SIG-M5 treated with dmso at 0.1 percent for 504 hours (cell line): ENCODE measurements around the gene GSTA4.
"Not testable (repeated sequence)": the region's sequence is repeated elsewhere in the genome, so short reads cannot be mapped to it uniquely, and the experiment has no call there.

Experiments used
- DNase-seq: peaks from one replicate; lab custom pipeline; 2025; ENCODE audit not compliant: unreplicated experiment; lab: John Stamatoyannopoulos, UW

GSTA4 gene

GRCh38 chr6:52976591-52977035 lies 18.5 kb downstream of the GSTA4 start:
- DNase-seq: peak; percentile 31

- no peak for DNase-seq
Observed at GRCh38 chr6:52976149-52976548, 18.9 kb downstream of the GSTA4 start.

- no peak for DNase-seq
Observed at GRCh38 chr6:52975580-52975979, 19.5 kb downstream of the GSTA4 start.

GRCh38 chr6:52972989-52973388 lies 22.1 kb downstream of the GSTA4 start:
- DNase-seq: no peak

GRCh38 chr6:52969359-52969758 lies 25.7 kb downstream of the GSTA4 start:
- DNase-seq: no peak

GRCh38 chr6:52966101-52966500 lies 29.0 kb downstream of the GSTA4 start:
- no peak for DNase-seq

- DNase-seq: no peak
Observed at GRCh38 chr6:52965380-52965779, 29.7 kb downstream of the GSTA4 start.

GRCh38 chr6:52964318-52964717 lies 30.8 kb downstream of the GSTA4 start:
- no peak for DNase-seq

- no peak for DNase-seq
Observed at GRCh38 chr6:52962701-52963100, 32.4 kb downstream of the GSTA4 start.

GRCh38 chr6:52961022-52961421 lies 34.1 kb downstream of the GSTA4 start:
- not testable (repeated sequence) for DNase-seq

GRCh38 chr6:52960211-52960610 lies 34.9 kb downstream of the GSTA4 start:
- DNase-seq: not testable (repeated sequence)

GRCh38 chr6:52958546-52959255 lies 36.4 kb downstream of the GSTA4 start:
- no peak for DNase-seq

GRCh38 chr6:52955871-52956270 lies 39.2 kb downstream of the GSTA4 start:
- DNase-seq: no peak

- DNase-seq: no peak
Observed at GRCh38 chr6:52953911-52954839, 40.9 kb downstream of the GSTA4 start.

- DNase-seq: no peak
Observed at GRCh38 chr6:52946306-52946705, 48.8 kb downstream of the GSTA4 start.

- DNase-seq: not testable (repeated sequence)
Observed at GRCh38 chr6:52942821-52943220, 52.3 kb downstream of the GSTA4 start.

GRCh38 chr6:52942221-52942620 lies 52.9 kb downstream of the GSTA4 start:
- DNase-seq: no peak

GRCh38 chr6:52937908-52938307 lies 57.2 kb downstream of the GSTA4 start:
- no peak for DNase-seq

GRCh38 chr6:52933778-52934177 lies 61.3 kb downstream of the GSTA4 start:
- no peak for DNase-seq

- no peak for DNase-seq
Observed at GRCh38 chr6:52931351-52931750, 63.7 kb downstream of the GSTA4 start.

- no peak for DNase-seq
Observed at GRCh38 chr6:52929321-52930164, 65.5 kb downstream of the GSTA4 start.
